ENCODE results near the gene CD53. TPM values are rescaled to one million over a fixed set of nuclear protein-coding genes. Genes with fewer than 3 reads are reported as not detected.

The CD53 gene
- total RNA-seq, 4 donors from 2014 or later, result 17.0 to 62.0 (median 18.4) TPM

DNA sequence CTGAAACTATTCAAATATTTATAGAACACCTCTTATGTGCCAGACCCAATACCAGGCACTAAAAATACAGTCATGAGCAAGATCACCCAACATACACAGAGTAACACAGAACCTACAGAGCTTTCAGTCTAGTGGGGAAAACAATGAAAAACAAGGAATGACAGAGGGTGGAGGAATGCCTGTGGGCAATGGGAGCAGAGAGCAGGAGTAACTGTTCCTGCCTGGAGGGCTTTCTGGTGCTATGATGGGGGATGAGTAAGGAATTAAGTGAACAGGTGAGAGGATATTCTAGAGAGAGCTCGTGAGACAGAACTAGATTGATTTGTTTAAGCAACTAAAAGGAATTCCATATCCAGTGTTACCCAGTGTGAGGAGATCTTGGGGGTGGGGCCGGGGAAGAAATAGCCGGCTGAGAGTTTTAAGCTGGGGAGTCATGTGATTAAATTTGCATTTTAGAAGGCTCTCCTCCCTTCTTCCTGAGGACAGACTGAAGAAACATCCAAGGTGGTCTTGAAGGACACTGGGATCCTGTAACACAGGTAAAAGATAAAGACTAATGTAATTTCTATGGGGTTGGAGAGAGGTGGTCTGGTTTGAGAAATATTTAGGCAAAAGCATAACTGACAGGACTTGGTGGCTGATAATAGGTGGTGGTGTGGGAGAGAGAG, 2.1 kb upstream of the CD53 start:
- H3K36me3 ChIP-seq, result no peaks in the 10 kb centered on the region
- intact Hi-C loops (cut with DNase I), result no loop called here
- TF ChIP-seq POLR2AphosphoS5 (IDR thresholded peaks at IDR 0.05), result no peak
- TF ChIP-seq POLR2A (IDR thresholded peaks at IDR 0.05; ENCODE audit: low read depth), result no peak
- no peak for TF ChIP-seq CTCF (IDR thresholded peaks at IDR 0.05)
- no peak for TF ChIP-seq EP300 (IDR thresholded peaks at IDR 0.05)
- H3K27me3 ChIP-seq, result no peaks in the 10 kb centered on the region
- 36% methylated on average over 3 of the region's 3 CpGs for WGBS
- no peak overlapping the region for H3K4me3 ChIP-seq
- H3K4me1 ChIP-seq, result no peaks in the 10 kb centered on the region
- H3K27ac ChIP-seq (replicated peaks in 1 of 4), result no peak overlapping the region
- no peak for DNase-seq (ENCODE audit: extremely low spot score)
- peaks cover 0 to 16% (median 13%) of the 10 kb centered on the region in 4 donors for H3K9me3 ChIP-seq

- TF ChIP-seq POLR2A (IDR thresholded peaks at IDR 0.05; ENCODE audit: low read depth) (no peak), POLR2AphosphoS5 (IDR thresholded peaks at IDR 0.05) (no peak), EP300 (IDR thresholded peaks at IDR 0.05) (no peak), CTCF (IDR thresholded peaks at IDR 0.05) (no peak)
- intact Hi-C loops (cut with DNase I), result no loop called here
- no peaks in the 10 kb centered on the region for H3K27me3 ChIP-seq
- 36% methylated on average over 2 of the region's 2 CpGs for WGBS
- H3K4me1 ChIP-seq, result no peaks in the 10 kb centered on the region
- DNase-seq (ENCODE audit: extremely low spot score), result no peak
- no peak overlapping the region for H3K4me3 ChIP-seq
- peak overlapping the region in 2 of 4 donors; percentile 42 to 47 for H3K27ac ChIP-seq (replicated peaks in 1 of 4)
- peaks cover 0 to 13% (median 10%) of the 10 kb centered on the region in 4 donors for H3K9me3 ChIP-seq
- H3K36me3 ChIP-seq, result no peaks in the 10 kb centered on the region
Observed at GRCh38 chr1:110872366-110872744, 593 bp upstream of the CD53 start.

DNA sequence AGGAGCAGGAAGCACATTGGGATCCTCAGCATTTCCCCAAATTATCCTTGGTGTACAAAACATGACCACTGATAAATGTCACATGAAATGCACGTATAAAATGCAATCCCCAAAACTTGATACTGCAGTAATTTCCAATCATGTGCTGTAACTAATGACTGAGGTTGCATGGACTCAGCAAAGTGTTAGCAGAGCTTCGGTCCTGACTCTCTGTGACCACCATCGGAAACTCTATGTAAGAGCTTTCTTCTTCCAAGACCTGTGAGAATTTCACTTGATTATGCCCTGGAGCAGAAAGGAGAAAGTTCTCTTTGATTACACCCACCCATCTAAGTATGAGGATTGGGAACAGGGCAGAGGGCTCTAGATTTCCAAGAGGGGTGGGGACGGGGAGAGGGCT, 908 bp downstream of the CD53 start:
- H3K9me3 ChIP-seq, result peaks cover 0 to under 1% (median 0%) of the 10 kb centered on the region in 4 donors
- no peak for DNase-seq (ENCODE audit: extremely low spot score)
- H3K27ac ChIP-seq (replicated peaks in 1 of 4), result peak overlapping the region in 1 of 4 donors; percentile 21
- TF ChIP-seq POLR2A (IDR thresholded peaks at IDR 0.05; ENCODE audit: low read depth) (no peak), POLR2AphosphoS5 (IDR thresholded peaks at IDR 0.05) (no peak), CTCF (IDR thresholded peaks at IDR 0.05) (no peak), EP300 (IDR thresholded peaks at IDR 0.05) (no peak)
- no peaks in the 10 kb centered on the region for H3K36me3 ChIP-seq
- 73% methylated on average over 4 of the region's 4 CpGs for WGBS
- H3K27me3 ChIP-seq, result no peaks in the 10 kb centered on the region
- H3K4me1 ChIP-seq, result no peaks in the 10 kb centered on the region
- intact Hi-C loops (cut with DNase I), result no loop called here
- peak overlapping the region; percentile 9 to 50 (median 32) for H3K4me3 ChIP-seq

GRCh38 chr1:110874324-110875215, 1.6 kb downstream of the CD53 start:
- TF ChIP-seq POLR2A (IDR thresholded peaks at IDR 0.05; ENCODE audit: low read depth), result no peak
- no peak for TF ChIP-seq POLR2AphosphoS5 (IDR thresholded peaks at IDR 0.05)
- no peak for TF ChIP-seq CTCF (IDR thresholded peaks at IDR 0.05)
- TF ChIP-seq EP300 (IDR thresholded peaks at IDR 0.05), result no peak
- WGBS, result 44% methylated on average over 3 of the region's 3 CpGs
- DNase-seq (ENCODE audit: extremely low spot score), result no peak
- Histone ChIP-seq H3K36me3 (no peaks in the 10 kb centered on the region), H3K4me1 (no peaks in the 10 kb centered on the region), H3K9me3 (no peaks in the 10 kb centered on the region), H3K27me3 (no peaks in the 10 kb centered on the region), H3K27ac (replicated peaks in 1 of 4) (peak overlapping the region in 2 of 4 donors; percentile 21 to 26), H3K4me3 (peak overlapping the region; percentile 9 to 50 (median 32))
- intact Hi-C loops (cut with DNase I), result no loop called here
